Fibroblast of skin of abdomen (primary cell): ENCODE data around the gene PPP1R13B.

Experiments
- DNase-seq: peaks from one replicate; pipeline ENCODE4 v3.0.0-alpha.2; 2013

Gene PPP1R13B

GRCh38 chr14:103728721-103729120 is 118.7 kb downstream of the PPP1R13B start:
- no peak for DNase-seq

DNA sequence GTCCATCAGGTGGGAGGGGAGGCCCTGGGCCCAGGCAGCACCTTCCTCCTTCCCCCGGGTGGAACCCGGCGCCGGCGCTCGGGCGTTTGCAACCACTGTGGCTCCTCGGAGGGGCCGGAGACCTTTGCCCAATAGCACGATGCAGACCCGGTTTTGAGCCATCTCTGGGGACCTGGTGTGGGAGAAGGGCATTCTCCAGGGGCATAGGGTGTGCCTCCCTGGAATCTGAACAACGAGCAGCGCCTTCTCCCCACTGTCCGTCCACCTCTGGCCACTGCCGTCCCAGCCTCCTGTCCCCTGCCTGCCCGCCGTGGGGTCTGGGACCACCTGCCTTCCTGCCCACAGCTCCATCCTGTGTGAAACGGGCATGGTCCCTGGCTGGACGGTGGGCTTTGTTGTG is 119.2 kb downstream of the PPP1R13B start:
- no peak for DNase-seq

GRCh38 chr14:103727313-103727980 is 119.9 kb downstream of the PPP1R13B start:
- no peak for DNase-seq

- no peak for DNase-seq
These were observed 120.9 kb downstream of the PPP1R13B start for GRCh38 chr14:103726474-103726873.

DNA sequence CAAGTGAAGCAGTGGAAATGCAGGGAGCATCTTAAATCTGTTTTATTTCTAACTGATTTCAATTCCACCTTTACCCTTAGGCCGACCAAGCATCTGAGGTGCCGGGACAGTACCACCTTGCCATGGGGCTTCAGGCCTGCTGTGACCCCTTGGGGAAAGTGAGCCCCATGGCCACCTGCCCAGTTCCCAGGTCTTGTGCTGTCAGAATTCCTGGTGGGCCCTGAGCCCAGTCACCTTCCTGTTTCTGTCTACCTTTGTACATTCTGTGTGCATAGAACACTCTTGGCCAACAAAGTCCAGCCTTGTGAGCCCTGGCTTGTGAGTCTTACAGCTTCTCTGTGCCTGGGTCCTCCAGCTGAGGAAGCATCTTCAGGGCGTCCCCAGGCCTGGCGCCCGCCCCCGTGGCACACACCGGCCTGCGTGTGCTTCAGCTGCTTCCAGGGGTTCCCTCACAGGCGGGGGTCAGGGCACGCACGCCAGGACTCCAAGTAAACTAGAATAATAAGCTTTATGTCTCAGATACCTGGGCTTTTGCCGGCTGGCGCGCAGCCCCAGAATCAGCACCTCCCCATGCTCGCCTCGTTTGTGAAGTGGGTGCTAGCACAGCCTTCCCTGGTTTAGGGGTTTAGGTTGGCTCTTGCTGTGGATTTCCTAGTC is 121.5 kb downstream of the PPP1R13B start:
- no peak for DNase-seq

DNA sequence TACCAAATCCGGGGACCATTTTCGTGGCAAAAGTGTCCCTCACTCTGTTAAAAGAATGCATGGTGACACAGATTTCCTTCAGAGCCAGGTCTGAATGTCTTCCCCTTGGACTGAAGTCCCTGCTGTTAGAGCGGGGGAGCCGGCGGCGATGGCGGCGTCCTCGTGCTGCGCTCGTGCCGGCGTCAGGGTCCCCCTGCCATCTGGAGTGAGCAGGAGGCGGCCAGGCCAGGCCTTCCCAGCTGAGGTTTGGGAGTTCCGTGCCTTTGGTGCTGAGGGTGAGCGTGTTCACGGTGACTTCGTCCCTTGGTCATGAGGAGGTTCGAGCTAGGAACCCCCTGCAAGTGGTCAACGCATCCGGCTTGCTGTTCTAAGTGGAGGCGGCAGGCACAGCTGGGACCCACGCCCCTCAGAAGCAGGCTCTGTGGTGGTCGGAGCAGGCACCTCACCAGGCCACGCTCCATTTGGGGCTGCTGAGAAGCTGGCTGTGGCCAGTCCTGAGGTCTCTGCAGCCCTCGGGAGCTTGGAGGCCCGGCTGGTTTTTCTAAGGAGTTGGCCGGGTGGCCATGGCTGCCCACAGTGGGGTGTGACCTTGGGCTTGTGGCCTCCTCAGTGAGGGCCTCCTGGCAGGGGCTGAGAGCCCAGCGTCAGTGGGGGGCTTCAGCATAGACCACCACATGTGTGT is 122.2 kb downstream of the PPP1R13B start:
- no peak for DNase-seq

DNA sequence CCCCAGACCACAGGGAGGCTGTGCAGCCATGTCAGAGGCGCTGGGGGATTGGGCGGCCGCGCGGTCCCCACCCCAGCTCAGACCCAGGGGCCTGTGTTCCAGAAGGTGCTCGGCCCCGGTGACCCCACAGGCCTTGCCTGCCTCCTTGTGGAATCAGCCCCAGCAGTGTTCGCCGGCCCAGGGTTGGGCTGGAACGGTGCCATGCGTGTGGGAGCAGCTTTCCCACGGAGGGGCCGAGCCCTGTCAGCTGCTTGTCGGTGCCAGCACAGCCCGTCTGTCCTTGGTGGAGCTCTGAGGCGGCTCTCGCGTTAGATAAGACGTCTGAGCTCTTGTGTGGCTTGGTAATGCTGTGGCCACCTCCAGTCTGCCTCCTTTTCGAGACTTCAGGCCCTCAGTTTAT is 123.3 kb downstream of the PPP1R13B start:
- DNase-seq, result peak; percentile 10

DNA sequence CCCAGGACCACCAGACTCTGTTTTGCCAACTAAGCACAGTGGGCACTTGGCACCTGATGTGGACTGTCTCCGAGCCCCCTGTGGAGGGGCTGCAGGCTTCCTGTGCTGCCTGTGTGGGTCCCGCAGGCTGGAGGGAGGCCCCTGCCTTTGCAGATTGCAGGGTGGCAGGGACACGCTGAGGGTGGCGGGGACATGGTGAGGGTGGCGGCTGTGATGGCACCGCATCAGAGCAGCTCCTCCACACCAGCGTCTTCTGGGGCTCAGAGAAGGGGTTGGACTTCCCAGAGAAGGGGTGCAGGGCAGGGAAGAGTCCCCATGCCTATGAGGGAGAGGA is 123.7 kb downstream of the PPP1R13B start:
- DNase-seq, result no peak

DNA sequence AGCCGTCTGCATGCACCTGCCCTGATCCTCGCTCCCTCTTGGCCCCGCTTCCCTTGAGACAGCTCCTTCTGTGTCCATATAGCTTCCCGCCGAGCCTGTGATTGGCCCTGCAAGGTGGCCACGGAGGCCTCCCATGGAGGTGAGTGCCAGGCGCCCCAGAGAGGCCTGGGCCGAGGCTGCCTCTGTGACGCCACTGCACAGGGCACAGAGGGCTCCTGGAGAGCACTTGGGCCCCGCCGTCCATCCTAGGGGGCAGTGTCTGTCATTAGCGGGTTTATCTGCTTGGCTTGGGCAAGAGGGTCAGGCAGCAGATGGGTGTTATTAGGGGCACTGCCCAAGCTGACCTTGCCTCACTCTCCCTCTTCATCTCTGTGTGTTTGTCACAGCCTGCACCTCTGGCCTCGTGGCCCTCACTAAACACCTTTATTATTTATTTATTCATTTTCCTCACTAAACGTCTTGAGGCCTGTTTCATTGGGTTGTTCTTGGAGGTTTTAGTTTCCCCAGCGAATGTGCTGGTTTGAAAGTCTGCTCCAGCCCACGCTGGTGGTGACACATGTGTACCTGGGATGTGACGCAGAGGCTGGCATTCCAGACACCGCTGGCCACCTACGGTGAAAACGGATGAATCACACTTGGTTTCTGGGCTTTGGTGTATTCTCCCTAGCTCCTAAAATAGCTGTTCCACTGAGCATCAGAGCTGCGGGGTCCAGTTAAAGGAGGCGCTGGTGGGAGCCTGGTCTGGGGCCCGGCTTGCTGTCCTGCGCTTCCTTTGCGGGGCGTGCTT is 125.8 kb downstream of the PPP1R13B start:
- no peak for DNase-seq

DNA sequence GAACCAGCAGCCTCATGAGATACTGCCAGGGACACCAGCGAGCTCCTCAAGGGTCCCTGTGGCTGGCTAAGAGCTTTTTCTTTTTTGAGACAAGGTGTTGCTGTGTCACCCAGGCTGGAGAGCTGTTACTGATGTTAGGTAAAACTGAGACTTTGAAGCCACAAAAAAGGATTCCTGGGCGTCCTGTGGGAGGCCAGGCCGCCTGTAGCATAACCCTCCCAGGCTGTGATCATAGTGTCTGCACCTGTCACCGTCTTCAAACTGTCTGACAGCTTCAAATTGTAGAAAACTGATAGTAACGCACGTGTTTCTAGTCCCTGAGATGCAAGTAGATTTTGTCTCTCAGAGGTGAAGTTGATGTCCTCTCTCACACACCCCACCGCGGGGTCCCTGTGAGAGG is 127.6 kb downstream of the PPP1R13B start:
- DNase-seq, result no peak

- peak; percentile 87 for DNase-seq
These were observed 128.8 kb downstream of the PPP1R13B start for GRCh38 chr14:103718572-103718971.

- no peak for DNase-seq
These were observed 130.4 kb downstream of the PPP1R13B start for GRCh38 chr14:103716899-103717411.

DNA sequence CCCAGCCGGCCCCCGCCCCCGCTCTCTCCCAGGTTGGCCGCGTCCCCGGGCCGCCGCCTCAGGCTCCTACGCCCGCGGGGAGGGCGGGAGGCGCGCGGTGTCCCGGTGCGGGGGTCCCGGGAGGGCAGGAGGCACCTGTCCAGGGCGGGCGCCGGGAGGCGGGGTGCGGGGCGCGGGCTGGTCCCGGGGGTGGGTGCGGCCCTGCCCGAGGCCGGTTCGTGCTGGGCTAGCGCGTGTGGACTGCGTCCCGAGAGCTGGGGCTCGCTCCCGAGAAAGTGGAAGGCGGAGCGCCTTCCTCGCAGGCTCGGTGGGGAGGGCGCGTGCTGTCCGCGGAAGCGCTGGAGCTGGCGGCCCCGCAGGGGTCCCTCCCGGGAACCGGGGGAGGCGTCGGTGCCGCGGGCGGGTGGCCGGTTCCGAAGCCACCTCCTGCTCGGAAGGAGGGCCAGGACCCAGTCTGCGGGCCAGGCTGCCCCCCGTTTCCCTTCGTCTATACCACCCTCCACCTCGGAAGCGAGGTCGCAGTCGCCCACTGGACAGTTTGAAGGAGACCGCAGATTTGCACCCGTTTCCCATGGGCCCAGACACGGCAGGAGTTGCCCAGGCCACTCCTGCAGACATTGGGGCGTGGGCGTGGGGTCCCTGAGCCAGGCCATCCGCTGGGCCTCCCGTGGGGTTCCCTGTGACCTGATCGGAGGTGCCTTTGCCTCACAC is 131.1 kb downstream of the PPP1R13B start:
- DNase-seq, result no peak

DNA sequence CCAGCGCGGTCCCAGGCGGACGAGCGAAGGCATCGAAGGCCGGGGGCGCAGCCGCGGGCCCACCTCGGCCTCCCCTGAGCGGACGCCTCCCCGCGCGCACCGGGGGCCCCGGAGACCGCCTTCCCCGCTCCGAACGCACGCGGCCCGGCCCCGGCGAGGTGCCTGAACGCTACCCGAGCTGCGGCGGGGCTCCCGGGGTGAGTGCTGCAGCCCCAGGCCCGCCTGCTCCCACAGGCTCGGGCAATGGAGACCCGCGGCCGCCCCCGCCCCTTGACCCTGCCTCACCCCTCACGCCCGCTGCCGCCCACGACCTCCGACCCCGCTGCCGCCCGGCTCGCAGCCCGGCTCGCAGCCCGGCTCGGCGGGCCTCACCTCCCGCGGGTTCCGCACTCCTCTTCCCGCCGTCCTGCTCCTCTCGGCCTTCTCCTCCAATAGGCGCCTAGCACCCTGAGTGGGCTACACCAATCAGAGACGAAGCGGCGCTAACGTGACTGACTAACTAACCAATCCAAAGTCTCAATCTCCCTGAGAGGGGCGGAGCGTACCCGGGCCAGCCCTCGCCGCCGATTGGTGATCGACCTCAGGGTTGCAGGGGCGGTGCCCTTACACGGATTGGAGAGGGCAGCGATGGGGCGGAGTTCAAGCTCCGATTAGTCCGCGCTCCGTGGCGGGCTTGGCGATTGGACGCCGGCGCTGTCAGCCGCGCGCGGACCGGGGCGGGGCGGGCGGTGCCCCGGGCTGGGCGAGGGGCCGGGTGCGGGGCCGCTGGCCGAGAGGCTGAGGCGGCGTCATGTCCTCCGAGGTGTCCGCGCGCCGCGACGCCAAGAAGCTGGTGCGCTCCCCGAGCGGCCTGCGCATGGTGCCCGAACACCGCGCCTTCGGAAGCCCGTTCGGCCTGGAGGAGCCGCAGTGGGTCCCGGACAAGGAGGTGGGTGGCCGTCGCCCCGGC is 132.0 kb downstream of the PPP1R13B start, which contains the start of the genes XRCC3 and ZFYVE21:
TSS of gene XRCC3 (minus strand) at position 400 of the 949 bp plus-strand sequence. CDS start 4,364 bp downstream, outside the sequence.
TSS of gene ZFYVE21 (plus strand) at position 759 of the 949 bp plus-strand sequence. CDS start at position 791, 32 bp downstream.
- peak; percentile 99 for DNase-seq

DNA sequence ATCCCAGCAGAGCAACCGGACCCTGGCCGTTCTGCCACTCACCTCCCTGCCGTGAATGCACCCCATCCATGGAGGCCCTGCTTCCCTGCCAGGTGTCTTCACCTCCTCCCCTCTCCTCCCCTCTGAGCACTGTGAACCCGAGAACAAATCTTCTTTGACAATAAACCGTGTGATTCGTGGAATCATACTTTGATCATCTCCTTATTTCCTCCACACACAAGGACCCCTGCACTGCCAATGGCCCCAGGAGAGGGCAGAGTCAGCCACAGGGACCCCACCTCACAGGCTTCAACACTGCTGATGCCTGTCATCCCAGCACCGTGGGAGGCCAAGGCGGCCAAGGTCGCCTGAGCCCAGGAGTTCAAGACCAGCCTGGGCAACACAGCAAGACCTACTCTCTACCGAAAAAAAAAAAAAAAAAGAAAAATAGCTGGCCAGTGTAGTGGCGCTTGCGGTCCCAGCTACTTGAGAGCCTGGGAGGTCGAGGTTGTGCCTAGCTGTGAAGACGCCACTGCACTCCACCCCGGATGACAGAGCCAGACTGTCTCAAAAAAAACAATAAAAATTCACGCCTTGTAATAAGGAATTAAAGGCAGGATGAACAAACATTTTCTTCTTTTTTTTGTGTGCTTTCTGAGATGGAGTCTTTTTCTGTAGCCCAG is 133.2 kb downstream of the PPP1R13B start:
- DNase-seq, result no peak

DNA sequence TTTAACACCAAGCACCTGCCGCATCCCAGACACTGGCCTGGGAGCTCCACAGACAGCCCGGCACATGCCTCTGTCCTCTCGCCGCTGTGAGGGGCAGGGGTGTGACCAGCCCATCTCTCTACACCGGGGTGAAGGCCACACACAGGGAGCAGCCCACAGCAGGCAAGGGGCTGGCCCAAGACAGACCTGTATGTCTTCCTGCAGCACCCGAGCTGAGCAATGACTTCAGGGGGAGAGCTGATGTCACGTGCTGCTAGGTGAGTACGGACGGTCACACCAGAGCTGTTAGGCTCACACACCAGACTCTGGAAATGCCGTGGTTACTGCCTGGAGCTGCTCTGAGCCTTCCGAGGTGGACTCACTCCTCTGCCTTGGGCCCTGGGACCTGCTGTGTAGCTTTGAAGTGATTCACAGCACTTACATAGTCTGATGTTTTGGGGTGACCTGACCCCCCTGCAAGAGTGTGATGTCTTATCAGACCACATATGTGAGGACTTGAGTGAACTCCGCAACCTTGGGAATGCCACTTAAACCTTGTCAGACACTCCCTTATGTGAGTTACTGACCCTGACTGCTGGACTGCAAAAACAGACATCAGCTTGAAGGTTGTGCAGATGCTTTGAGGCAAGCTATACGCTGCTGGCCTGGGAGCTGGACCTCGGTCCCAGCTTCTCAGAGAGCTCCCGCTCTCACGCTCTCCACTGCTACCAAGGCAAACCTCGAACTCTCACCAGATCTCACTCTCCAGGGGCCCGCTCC is 133.9 kb downstream of the PPP1R13B start:
- DNase-seq, result no peak

DNA sequence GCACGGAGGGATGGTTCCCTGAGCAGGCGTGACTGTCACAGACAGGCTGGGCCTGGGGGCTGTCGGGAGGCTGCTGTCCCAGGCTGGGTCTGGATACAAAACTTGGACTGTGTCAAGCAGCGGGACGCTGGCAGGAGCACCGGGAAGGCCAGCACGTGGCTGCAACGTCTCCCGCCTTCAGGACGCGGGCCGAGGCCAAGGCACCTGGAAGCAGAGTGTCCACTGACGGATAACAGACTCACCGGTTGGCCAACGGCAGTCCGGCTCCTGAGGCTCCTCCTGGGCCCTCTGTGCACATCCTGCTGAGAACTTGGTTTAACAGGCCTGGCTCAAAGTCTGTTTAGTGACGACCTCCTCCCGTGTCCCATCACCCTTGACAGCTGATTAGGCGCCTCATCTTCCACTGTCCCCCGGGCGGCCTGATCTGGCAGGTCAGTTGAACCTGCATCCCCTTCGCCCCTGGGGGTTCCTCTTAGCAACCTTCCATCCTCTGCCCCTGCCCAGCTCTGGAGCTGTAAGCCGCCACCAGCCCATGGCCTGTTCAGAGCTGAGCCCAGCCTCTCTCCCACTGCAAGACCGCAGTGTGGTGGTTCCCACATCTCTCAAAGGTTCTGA is 134.6 kb downstream of the PPP1R13B start:
- DNase-seq, result no peak

DNA sequence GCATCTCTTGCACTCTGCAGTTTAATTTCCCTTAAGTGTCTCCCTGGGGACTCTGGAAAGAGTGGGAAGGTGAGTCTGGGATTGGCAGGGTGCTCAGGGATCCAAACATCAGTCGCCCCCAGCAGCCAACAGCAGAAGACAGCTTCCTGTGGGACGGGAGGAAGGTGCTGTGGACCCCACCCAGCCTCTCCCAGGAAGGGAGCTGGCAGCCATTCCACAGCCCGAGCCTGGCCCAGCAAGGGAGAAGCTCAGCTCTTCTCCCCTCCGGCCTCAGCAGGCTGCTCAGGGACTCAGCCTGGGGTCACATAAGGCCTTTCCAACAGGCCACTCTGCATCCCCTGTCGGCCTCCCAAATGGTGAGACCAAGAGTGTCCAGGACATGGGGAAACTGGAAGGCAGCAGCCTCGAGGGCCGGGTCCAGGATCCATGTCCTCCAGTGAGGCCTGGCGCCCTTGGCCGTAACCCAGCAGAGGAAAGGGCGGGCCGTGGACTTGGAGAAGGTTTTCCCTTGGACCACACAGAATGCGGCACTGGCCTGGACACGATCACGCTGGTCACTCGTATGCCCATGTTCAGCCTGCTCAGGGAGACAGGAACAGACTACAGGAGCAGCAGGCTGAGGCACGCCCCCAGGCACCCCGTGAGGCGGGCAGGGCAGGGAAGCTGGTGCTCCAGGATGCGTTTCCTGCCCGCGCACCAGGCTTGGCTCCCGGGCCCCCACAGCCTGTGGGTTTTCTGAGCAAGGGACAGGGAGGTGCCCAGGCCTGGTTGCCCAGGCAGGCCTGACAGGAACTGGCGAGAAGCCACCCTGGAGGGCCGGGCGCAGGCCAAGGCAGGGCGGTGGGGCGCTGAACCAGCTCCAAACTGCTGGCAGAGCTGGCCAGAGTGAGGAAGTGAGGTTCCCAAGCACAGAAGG is 135.6 kb downstream of the PPP1R13B start:
- no peak for DNase-seq
